ENCODE data around the gene SCFD1. TPM values are rescaled to one million over a fixed set of nuclear protein-coding genes. Genes with fewer than 3 reads are reported as not detected.

SCFD1 gene
- total RNA-seq, 4 donors from 2014 or later = 31.6 to 48.4 (median 42.5) TPM

GRCh38 chr14:30759172-30760125 lies 137.3 kb downstream of the SCFD1 start:
- Histone ChIP-seq H3K4me3 (no peak overlapping the region), H3K36me3 (no peaks in the 10 kb centered on the region), H3K9me3 (peaks cover 0 to 33% (median 0%) of the 10 kb centered on the region in 3 donors), H3K27me3 (no peaks in the 10 kb centered on the region), H3K27ac (no peak overlapping the region), H3K4me1 (no peaks in the 10 kb centered on the region)
- ATAC-seq = no peak
- TF ChIP-seq POLR2A (IDR thresholded peaks at IDR 0.05) (no peak), CTCF (IDR thresholded peaks at IDR 0.05) (no peak), EP300 (IDR thresholded peaks at IDR 0.05) (no peak), POLR2AphosphoS5 (IDR thresholded peaks at IDR 0.05) (no peak)
- WGBS, 2 donors (ENCODE audit: low coverage in 1 of 2) = 75 to 83% methylated on average over 5 to 7 of the region's 7 CpGs

- WGBS, 2 donors (ENCODE audit: low coverage in 1 of 2) = 33 to 57% methylated on average over 1 of the region's 1 CpG
- Histone ChIP-seq H3K4me3 (no peak overlapping the region), H3K36me3 (no peaks in the 10 kb centered on the region), H3K27me3 (no peaks in the 10 kb centered on the region), H3K9me3 (peaks cover 0 to 33% (median 0%) of the 10 kb centered on the region in 3 donors), H3K4me1 (no peaks in the 10 kb centered on the region), H3K27ac (no peak overlapping the region)
- no peak for ATAC-seq
- TF ChIP-seq EP300 (IDR thresholded peaks at IDR 0.05) (no peak), POLR2AphosphoS5 (IDR thresholded peaks at IDR 0.05) (no peak), POLR2A (IDR thresholded peaks at IDR 0.05) (no peak), CTCF (IDR thresholded peaks at IDR 0.05) (no peak)
These were observed 141.8 kb downstream of the SCFD1 start for GRCh38 chr14:30763891-30764290.

- 97 to 100% methylated on average over 2 to 4 of the region's 4 CpGs for WGBS, 2 donors (ENCODE audit: low coverage in 1 of 2)
- H3K36me3 ChIP-seq = no peaks in the 10 kb centered on the region
- no peaks in the 10 kb centered on the region for H3K4me1 ChIP-seq
- ATAC-seq = no peak
- H3K27ac ChIP-seq = no peak overlapping the region
- H3K27me3 ChIP-seq = no peaks in the 10 kb centered on the region
- H3K9me3 ChIP-seq = peaks cover 0 to 15% (median 0%) of the 10 kb centered on the region in 3 donors
- TF ChIP-seq EP300 (IDR thresholded peaks at IDR 0.05) (no peak), POLR2AphosphoS5 (IDR thresholded peaks at IDR 0.05) (no peak), CTCF (IDR thresholded peaks at IDR 0.05) (no peak), POLR2A (IDR thresholded peaks at IDR 0.05) (no peak)
- no peak overlapping the region for H3K4me3 ChIP-seq
These were observed 145.5 kb downstream of the SCFD1 start for GRCh38 chr14:30767624-30768023.

- no peak overlapping the region for H3K27ac ChIP-seq
- H3K4me1 ChIP-seq = no peaks in the 10 kb centered on the region
- ATAC-seq = no peak
- 46 to 83% methylated on average over 1 of the region's 1 CpG for whole genome bisulfite sequencing, 2 donors (ENCODE audit: low coverage in 1 of 2)
- no peak overlapping the region for H3K4me3 ChIP-seq
- no peaks in the 10 kb centered on the region for H3K36me3 ChIP-seq
- TF ChIP-seq POLR2AphosphoS5 (IDR thresholded peaks at IDR 0.05) (no peak), EP300 (IDR thresholded peaks at IDR 0.05) (no peak), CTCF (IDR thresholded peaks at IDR 0.05) (no peak), POLR2A (IDR thresholded peaks at IDR 0.05) (no peak)
- peaks cover 0 to 4% (median 0%) of the 10 kb centered on the region in 3 donors for H3K9me3 ChIP-seq
- H3K27me3 ChIP-seq = no peaks in the 10 kb centered on the region
These were observed 146.7 kb downstream of the SCFD1 start for GRCh38 chr14:30768791-30769190.

GRCh38 chr14:30770376-30770775 lies 148.3 kb downstream of the SCFD1 start:
- no peaks in the 10 kb centered on the region for H3K9me3 ChIP-seq
- no peak for ATAC-seq
- no peaks in the 10 kb centered on the region for H3K4me1 ChIP-seq
- TF ChIP-seq POLR2AphosphoS5 (IDR thresholded peaks at IDR 0.05) (no peak), EP300 (IDR thresholded peaks at IDR 0.05) (no peak), CTCF (IDR thresholded peaks at IDR 0.05) (no peak)
- H3K4me3 ChIP-seq = no peak overlapping the region
- no peaks in the 10 kb centered on the region for H3K36me3 ChIP-seq
- no peak overlapping the region for H3K27ac ChIP-seq
- WGBS, 2 donors (ENCODE audit: low coverage in 1 of 2) = 73 to 81% methylated on average over 3 to 4 of the region's 6 CpGs
- H3K27me3 ChIP-seq = no peaks in the 10 kb centered on the region

All from gastroesophageal sphincter (tissue), 4 donors.